ENCODE measurements around the gene IRX4. TPM values are rescaled to one million over a fixed set of nuclear protein-coding genes. Genes with fewer than 3 reads are reported as not detected.

IRX4 gene
- total RNA-seq, 4 donors from 2014 or later, result 0.68 to 3.5 TPM; not detected in 2

GRCh38 chr5:1851290-1851934, 31.3 kb downstream of the IRX4 start:
- no peak for TF ChIP-seq CTCF (IDR thresholded peaks at IDR 0.05; ENCODE audit: low read depth)

- no peak for TF ChIP-seq CTCF (IDR thresholded peaks at IDR 0.05; ENCODE audit: low read depth)
Observed at GRCh38 chr5:1850324-1851154, 32.2 kb downstream of the IRX4 start.

GRCh38 chr5:1847611-1848010, 35.1 kb downstream of the IRX4 start:
- no peak for TF ChIP-seq CTCF (IDR thresholded peaks at IDR 0.05; ENCODE audit: low read depth)

- TF ChIP-seq CTCF (IDR thresholded peaks at IDR 0.05; ENCODE audit: low read depth), result no peak
Observed at GRCh38 chr5:1847056-1847455, 35.7 kb downstream of the IRX4 start.

GRCh38 chr5:1846583-1846982, 36.1 kb downstream of the IRX4 start:
- TF ChIP-seq CTCF (IDR thresholded peaks at IDR 0.05; ENCODE audit: low read depth), result no peak

GRCh38 chr5:1845696-1846095, 37.0 kb downstream of the IRX4 start:
- no peak for TF ChIP-seq CTCF (IDR thresholded peaks at IDR 0.05; ENCODE audit: low read depth)

- TF ChIP-seq CTCF (IDR thresholded peaks at IDR 0.05; ENCODE audit: low read depth), result no peak
Observed at GRCh38 chr5:1844708-1845436, 37.9 kb downstream of the IRX4 start.
